ENCODE results near the gene LGALS8. TPM values are rescaled to one million over a fixed set of nuclear protein-coding genes. Genes with fewer than 3 reads are reported as not detected.

The LGALS8 gene
- total and polyA plus RNA-seq, 3 experiments from 2014 or later: 47.3 to 54.4 (median 48.9) TPM

DNA sequence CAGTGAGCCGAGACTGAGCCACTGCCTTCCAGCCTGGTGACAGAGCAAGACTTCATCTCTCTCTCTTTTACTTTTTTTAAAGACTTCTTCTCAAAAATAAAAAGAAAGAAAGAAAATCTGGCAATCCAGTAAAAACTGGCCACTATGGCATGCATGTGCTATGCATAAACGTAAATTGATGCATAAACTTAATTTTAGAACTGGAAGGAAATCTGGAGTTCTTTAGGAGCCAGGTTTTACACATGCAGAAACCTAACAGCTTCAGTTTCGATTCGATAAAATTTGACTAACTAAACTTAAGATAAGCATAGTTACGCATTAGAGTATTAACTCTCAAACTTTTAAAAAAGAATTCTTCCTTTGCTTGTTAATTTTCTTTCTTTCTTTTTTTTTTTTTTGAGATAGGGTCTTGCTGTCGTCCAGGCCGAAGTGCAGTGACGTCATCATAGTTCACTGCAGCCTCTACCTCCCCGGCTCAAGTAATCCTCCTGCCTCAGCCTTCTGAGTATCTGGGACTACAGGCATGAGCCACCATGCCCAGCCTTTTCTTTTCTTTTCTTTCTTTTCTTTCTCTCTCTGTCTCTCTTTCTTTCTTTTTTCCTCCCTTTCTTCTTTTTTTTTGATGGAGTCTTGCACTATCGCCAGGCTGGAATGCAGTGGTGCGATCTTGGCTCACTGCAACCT, 11.9 kb upstream of the LGALS8 start:
- H3K36me3 Mint-ChIP-seq: no peaks in the 10 kb centered on the region
- H3K4me1 Mint-ChIP-seq: peaks cover 34 to 49% (median 48%) of the 10 kb centered on the region in 3 donors
- no peaks in the 10 kb centered on the region for H3K9me3 Mint-ChIP-seq
- Histone ChIP-seq H3K4me1 (ENCODE audit: insufficient read depth, low read length) (peaks cover 7% of the 10 kb centered on the region), H3K27ac (ENCODE audit: low read depth, low read length) (no peak overlapping the region), H3K9me3 (ENCODE audit: low read length) (no peaks in the 10 kb centered on the region), H3K4me3 (ENCODE audit: low read length) (no peak overlapping the region), H3K36me3 (ENCODE audit: insufficient read depth, low read length) (no peaks in the 10 kb centered on the region), H3K27me3 (ENCODE audit: insufficient read depth, low read length, poor library complexity, severe bottlenecking) (no peaks in the 10 kb centered on the region)
- H3K27me3 Mint-ChIP-seq: no peaks in the 10 kb centered on the region
- peak overlapping the region in 1 of 7 donors; percentile 46 for H3K4me3 Mint-ChIP-seq
- DNase-seq: no peak
- no peak overlapping the region for H3K27ac Mint-ChIP-seq
- ChIA-PET POLR2A (interaction anchor here (0.7 kb wide), 1 partner anchor 36 kb away, joined by 4 read pairs; no protein-coding TSS in a partner anchor), CTCF (no interaction called here)

DNA sequence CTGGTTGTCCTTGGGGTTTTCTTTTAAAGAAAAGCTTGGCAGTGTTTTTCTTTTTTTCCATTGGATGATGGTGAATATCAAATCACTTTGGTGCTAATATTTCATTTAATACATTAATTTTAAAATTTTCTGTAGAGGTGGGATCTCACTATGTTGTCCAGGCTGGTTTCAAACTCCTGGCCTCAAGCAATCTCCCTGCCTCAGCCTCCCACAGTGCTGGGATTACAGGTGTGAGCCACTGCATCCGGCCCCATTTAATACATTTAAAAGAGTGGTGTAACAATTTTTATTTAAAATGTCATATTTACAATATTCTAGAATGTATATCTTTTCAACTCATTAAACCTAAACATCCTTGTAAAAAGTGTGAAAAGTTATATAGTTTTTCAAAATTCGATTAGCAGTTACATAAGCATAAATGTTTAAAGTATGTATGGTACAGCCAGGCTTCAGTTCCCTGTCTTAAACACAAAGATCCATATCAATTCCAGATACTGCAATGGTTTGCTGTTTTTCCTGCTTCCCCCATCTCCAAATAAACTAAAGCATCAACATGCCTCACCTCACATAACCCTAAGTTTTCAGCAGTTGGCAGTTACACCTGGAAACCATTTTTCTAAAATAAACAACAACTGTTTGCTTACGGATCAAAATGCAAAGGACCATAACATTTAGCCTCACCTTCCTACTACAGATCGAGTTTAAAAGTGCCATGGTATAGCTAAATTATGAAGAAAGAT, 8.9 kb upstream of the LGALS8 start:
- Histone ChIP-seq H3K27me3 (ENCODE audit: insufficient read depth, low read length, poor library complexity, severe bottlenecking) (no peaks in the 10 kb centered on the region), H3K36me3 (ENCODE audit: insufficient read depth, low read length) (no peaks in the 10 kb centered on the region), H3K27ac (ENCODE audit: low read depth, low read length) (no peak overlapping the region), H3K4me3 (ENCODE audit: low read length) (no peak overlapping the region), H3K9me3 (ENCODE audit: low read length) (no peaks in the 10 kb centered on the region), H3K4me1 (ENCODE audit: insufficient read depth, low read length) (peaks cover 7% of the 10 kb centered on the region)
- H3K4me3 Mint-ChIP-seq: no peak overlapping the region
- no peaks in the 10 kb centered on the region for H3K36me3 Mint-ChIP-seq
- ChIA-PET CTCF (interaction anchor here (2.4 kb wide), 1 partner anchor 12 kb away, joined by 5 read pairs; no protein-coding TSS in a partner anchor), POLR2A (no interaction called here)
- no peaks in the 10 kb centered on the region for H3K9me3 Mint-ChIP-seq
- no peak for DNase-seq
- no peaks in the 10 kb centered on the region for H3K27me3 Mint-ChIP-seq
- H3K4me1 Mint-ChIP-seq: peaks cover 33 to 46% (median 38%) of the 10 kb centered on the region in 3 donors
- H3K27ac Mint-ChIP-seq: peak overlapping the region in 3 of 8 donors; percentile 15 to 47 (median 46)

DNA sequence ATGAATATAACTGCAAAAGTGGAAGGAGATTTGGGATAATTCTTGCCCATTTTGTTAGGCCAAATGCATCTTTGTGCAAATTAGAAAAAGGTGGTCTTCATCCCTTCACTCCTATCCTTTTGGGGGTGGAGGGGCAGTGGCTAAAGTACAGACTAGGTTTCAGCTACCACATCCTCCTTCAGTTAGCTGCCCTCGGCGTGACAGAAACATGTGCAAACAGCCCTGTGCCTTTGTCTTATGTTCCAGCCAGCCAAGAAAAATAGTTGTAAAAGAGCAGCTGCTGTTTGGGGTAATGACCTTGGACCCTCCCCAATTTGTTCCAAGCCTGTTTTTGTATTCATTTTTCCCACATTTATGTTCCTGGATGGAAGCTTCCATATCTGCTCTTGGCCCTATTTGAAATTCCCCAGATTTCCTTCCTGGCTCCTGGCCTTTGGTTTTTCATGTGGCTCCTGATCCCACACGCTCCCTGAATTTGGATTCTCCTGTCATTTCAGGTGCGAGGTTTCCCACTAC, 8.3 kb upstream of the LGALS8 start:
- Mint-ChIP-seq H3K27ac (peak overlapping the region in 7 of 8 donors; percentile 64 to 97 (median 84)), H3K4me3 (peak overlapping the region in 2 of 7 donors; percentile 66 to 84), H3K9me3 (no peaks in the 10 kb centered on the region), H3K27me3 (no peaks in the 10 kb centered on the region), H3K4me1 (peaks cover 31 to 43% (median 33%) of the 10 kb centered on the region in 3 donors), H3K36me3 (no peaks in the 10 kb centered on the region)
- Histone ChIP-seq H3K4me3 (ENCODE audit: low read length) (no peak overlapping the region), H3K36me3 (ENCODE audit: insufficient read depth, low read length) (no peaks in the 10 kb centered on the region), H3K27me3 (ENCODE audit: insufficient read depth, low read length, poor library complexity, severe bottlenecking) (no peaks in the 10 kb centered on the region), H3K9me3 (ENCODE audit: low read length) (no peaks in the 10 kb centered on the region), H3K27ac (ENCODE audit: low read depth, low read length) (no peak overlapping the region), H3K4me1 (ENCODE audit: insufficient read depth, low read length) (peaks cover 7% of the 10 kb centered on the region)
- ChIA-PET CTCF (interaction anchor here (2.4 kb wide), 1 partner anchor 12 kb away, joined by 5 read pairs; no protein-coding TSS in a partner anchor), POLR2A (interaction anchor here (0.6 kb wide), 1 partner anchor 13 kb away, joined by 3 read pairs; no protein-coding TSS in a partner anchor)
- no peak for DNase-seq

DNA sequence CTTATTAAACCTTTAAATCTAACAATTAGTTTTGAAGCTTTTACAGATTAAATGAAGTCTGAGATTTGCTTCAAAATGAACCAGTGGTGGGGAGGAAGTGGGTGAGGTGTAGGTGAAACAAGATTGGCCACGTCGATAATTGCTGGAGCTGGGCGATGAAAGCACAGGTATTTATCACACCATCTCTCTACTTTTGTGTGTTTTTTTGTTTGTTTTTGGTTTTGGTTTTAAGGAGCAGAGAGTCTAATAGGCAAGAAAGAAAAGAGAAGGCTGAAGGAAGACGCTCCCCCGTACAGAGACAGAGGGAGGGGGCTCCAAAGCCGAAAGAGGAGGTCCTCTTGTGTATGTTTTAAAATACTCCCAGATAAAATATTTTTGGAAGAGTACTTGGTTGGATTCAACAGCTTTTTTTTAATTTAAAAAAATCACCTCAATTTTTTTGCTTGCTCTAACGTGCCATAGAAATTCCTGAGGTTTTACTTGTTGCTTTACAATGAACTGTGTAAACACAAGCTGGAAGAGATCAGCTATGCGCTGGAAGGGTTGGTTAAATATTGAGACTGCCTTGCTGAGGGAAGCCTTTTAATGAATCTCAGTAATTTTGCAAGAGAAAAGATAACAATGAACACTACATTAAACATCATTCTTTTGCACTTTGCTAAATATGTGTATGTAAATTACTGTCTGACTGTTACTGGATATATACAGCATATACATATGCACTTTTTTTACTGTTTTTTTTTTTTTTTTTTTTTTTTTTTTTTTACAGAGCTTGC, 6.7 kb upstream of the LGALS8 start:
- POLR2A ChIA-PET: interaction anchor here (0.6 to 1.1 kb wide), 6 partner anchors 9 to 390 kb away, joined by 3 to 6 read pairs (median 4); no protein-coding TSS in a partner anchor
- peak overlapping the region; percentile 24 for H3K4me3 ChIP-seq (ENCODE audit: low read length)

GRCh38 chr1:236518322-236518721, 5.5 kb upstream of the LGALS8 start:
- Histone ChIP-seq H3K27me3 (ENCODE audit: insufficient read depth, low read length, poor library complexity, severe bottlenecking) (no peaks in the 10 kb centered on the region), H3K4me1 (ENCODE audit: insufficient read depth, low read length) (peaks cover 10% of the 10 kb centered on the region), H3K36me3 (ENCODE audit: insufficient read depth, low read length) (no peaks in the 10 kb centered on the region), H3K4me3 (ENCODE audit: low read length) (no peak overlapping the region), H3K9me3 (ENCODE audit: low read length) (no peaks in the 10 kb centered on the region), H3K27ac (ENCODE audit: low read depth, low read length) (no peak overlapping the region)
- Mint-ChIP-seq H3K4me1 (peaks cover 34 to 55% (median 42%) of the 10 kb centered on the region in 3 donors), H3K27ac (peak overlapping the region in 5 of 8 donors; percentile 2 to 71 (median 46)), H3K4me3 (peak overlapping the region in 1 of 7 donors; percentile 47), H3K27me3 (no peaks in the 10 kb centered on the region), H3K36me3 (peaks cover 0 to 2% (median 0%) of the 10 kb centered on the region in 3 donors), H3K9me3 (no peaks in the 10 kb centered on the region)
- no peak for DNase-seq
- ChIA-PET POLR2A (no interaction called here), CTCF (interaction anchor here (2.4 kb wide), 1 partner anchor 10 kb away, joined by 8 read pairs; no protein-coding TSS in a partner anchor)

More for the DNA sequence above, 6.7 kb upstream of the LGALS8 start:
- no peaks in the 10 kb centered on the region for H3K27me3 Mint-ChIP-seq
- peak overlapping the region; percentile 63 to 86 (median 77) for H3K4me3 Mint-ChIP-seq
- Histone ChIP-seq H3K4me1 (ENCODE audit: insufficient read depth, low read length) (peaks cover 7% of the 10 kb centered on the region), H3K36me3 (ENCODE audit: insufficient read depth, low read length) (no peaks in the 10 kb centered on the region), H3K27ac (ENCODE audit: low read depth, low read length) (no peak overlapping the region), H3K27me3 (ENCODE audit: insufficient read depth, low read length, poor library complexity, severe bottlenecking) (no peaks in the 10 kb centered on the region), H3K9me3 (ENCODE audit: low read length) (no peaks in the 10 kb centered on the region)
- CTCF ChIA-PET: interaction anchor here (1.3 to 2.4 kb wide), 4 partner anchors 9 to 44 kb away, joined by 3 to 8 read pairs (median 4); no protein-coding TSS in a partner anchor
- peak overlapping the region; percentile 78 to 97 (median 86) for H3K27ac Mint-ChIP-seq
- no peaks in the 10 kb centered on the region for H3K9me3 Mint-ChIP-seq
- peaks cover 29 to 45% (median 33%) of the 10 kb centered on the region in 3 donors for H3K4me1 Mint-ChIP-seq
- no peaks in the 10 kb centered on the region for H3K36me3 Mint-ChIP-seq
- DNase-seq: peak in 4 of 5 donors; percentile 3 to 67 (median 44)

DNA sequence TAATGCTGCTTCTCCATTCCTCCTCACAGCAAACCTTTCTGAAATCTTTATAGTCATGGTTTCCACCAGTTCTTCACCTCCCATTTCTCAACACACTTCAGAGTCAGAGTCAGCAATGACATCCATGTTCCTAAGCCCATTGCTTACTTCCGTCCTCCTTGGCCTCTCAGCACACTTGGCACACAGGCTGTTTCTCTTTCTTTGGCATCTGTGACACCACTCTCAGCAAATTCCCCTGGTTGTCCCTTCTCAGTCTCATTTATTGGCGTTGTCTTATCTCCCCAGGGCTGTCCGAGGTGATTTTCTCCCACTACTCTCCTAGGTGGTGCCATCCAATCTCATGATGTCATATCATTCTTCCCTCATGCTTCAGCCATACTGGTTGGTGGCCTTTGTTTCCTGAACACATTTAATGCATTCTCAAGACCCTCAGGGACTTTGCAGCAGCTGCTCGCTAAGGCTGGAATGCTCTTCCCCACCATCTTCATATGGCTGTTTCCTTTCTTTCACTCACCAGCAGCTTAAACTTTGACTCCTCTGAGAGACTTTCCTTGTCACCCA, 3.3 kb upstream of the LGALS8 start:
- DNase-seq: no peak
- ChIA-PET POLR2A (no interaction called here), CTCF (interaction anchor here (1.2 kb wide), 1 partner anchor 12 kb away, joined by 3 read pairs; no protein-coding TSS in a partner anchor)
- Histone ChIP-seq H3K36me3 (ENCODE audit: insufficient read depth, low read length) (no peaks in the 10 kb centered on the region), H3K9me3 (ENCODE audit: low read length) (no peaks in the 10 kb centered on the region), H3K4me1 (ENCODE audit: insufficient read depth, low read length) (peaks cover 13% of the 10 kb centered on the region), H3K4me3 (ENCODE audit: low read length) (no peak overlapping the region), H3K27me3 (ENCODE audit: insufficient read depth, low read length, poor library complexity, severe bottlenecking) (no peaks in the 10 kb centered on the region), H3K27ac (ENCODE audit: low read depth, low read length) (no peak overlapping the region)
- Mint-ChIP-seq H3K27ac (peak overlapping the region in 2 of 8 donors; percentile 33 to 58), H3K36me3 (peaks cover 0 to 13% (median 0%) of the 10 kb centered on the region in 3 donors), H3K4me3 (peak overlapping the region in 1 of 7 donors; percentile 98), H3K4me1 (peaks cover 41 to 63% (median 49%) of the 10 kb centered on the region in 3 donors), H3K27me3 (peaks cover 0 to 2% of the 10 kb centered on the region in 2 donors), H3K9me3 (no peaks in the 10 kb centered on the region)

Measured in CD8-positive, alpha-beta memory T cell (primary cell).